Neutrophil (primary cell): Measurements from ENCODE around the gene NGF.

Experiments
- H3K27ac ChIP-seq: fragments of 200-600 bp; sonication (generic); 2 replicates; pipeline ENCODE4 v1.5.1; 2016; ENCODE audit warnings: mild to moderate bottlenecking, moderate library complexity
- H3K27me3 ChIP-seq: fragments of 200-600 bp; sonication (generic); 2 replicates; pipeline ENCODE4 v1.6.0; 2016; ENCODE audit warnings: mild to moderate bottlenecking
- H3K36me3 ChIP-seq: fragments of 200-600 bp; sonication (generic); 2 replicates; pipeline ENCODE4 v1.5.1; 2017
- H3K4me1 ChIP-seq, 2 experiments: fragments of 200-600 bp in 1 of 2; sonication (generic) in 1 of 2; 1 replicate in 1 of 2; 2 replicates in 1 of 2; pipeline versions ENCODE4 v1.5.1 to v1.6.1; 2013 to 2016; ENCODE audit warnings: low read depth in 1 of 2, low read length in 1 of 2, mild to moderate bottlenecking in 1 of 2, moderate library complexity in 1 of 2; ENCODE audit not compliant: control insufficient read depth in 1 of 2, insufficient read depth in 1 of 2
- H3K4me3 ChIP-seq, 2 experiments: fragments of 200-600 bp in 1 of 2; sonication (generic) in 1 of 2; 1 replicate in 1 of 2; 2 replicates in 1 of 2; pipeline ENCODE4 v1.5.1; 2013 to 2016; ENCODE audit warnings: low read depth in 1 of 2, low read length in 1 of 2, mild to moderate bottlenecking in 1 of 2, moderate library complexity in 1 of 2
- H3K9me3 ChIP-seq: fragments of 200-600 bp; sonication (generic); 2 replicates; pipeline ENCODE4 v1.5.1; 2016
- CTCF ChIP-seq: fragments of 200-600 bp; sonication (generic); IDR thresholded peaks from 2 replicates; pipeline ENCODE4 v1.5.1; 2016; ENCODE audit warnings: antibody characterized with exemption

The NGF gene

GRCh38 chr1:115332813-115333608 lies 5.0 kb downstream of the NGF start:
- Histone ChIP-seq H3K27me3 (peaks cover 51% of the 10 kb centered on the region), H3K4me1 (peaks cover 18 to 44% of the 10 kb centered on the region in 2 experiments), H3K27ac (no peak overlapping the region), H3K36me3 (no peaks in the 10 kb centered on the region), H3K9me3 (no peaks in the 10 kb centered on the region), H3K4me3 (peak overlapping the region in 1 of 2 experiments; percentile 20)
- TF ChIP-seq CTCF, result no peak

GRCh38 chr1:115331558-115332331 lies 6.3 kb downstream of the NGF start:
- Histone ChIP-seq H3K27me3 (peaks cover 46% of the 10 kb centered on the region), H3K4me3 (no peak overlapping the region), H3K4me1 (peaks cover 18 to 44% of the 10 kb centered on the region in 2 experiments), H3K9me3 (no peaks in the 10 kb centered on the region), H3K27ac (no peak overlapping the region), H3K36me3 (no peaks in the 10 kb centered on the region)
- no peak for TF ChIP-seq CTCF

GRCh38 chr1:115330480-115331013 lies 7.5 kb downstream of the NGF start:
- no peaks in the 10 kb centered on the region for H3K9me3 ChIP-seq
- no peaks in the 10 kb centered on the region for H3K36me3 ChIP-seq
- no peak overlapping the region for H3K4me3 ChIP-seq
- no peak for TF ChIP-seq CTCF
- H3K27me3 ChIP-seq, result peaks cover 34% of the 10 kb centered on the region
- H3K27ac ChIP-seq, result no peak overlapping the region
- H3K4me1 ChIP-seq, result peaks cover 18 to 40% of the 10 kb centered on the region in 2 experiments

GRCh38 chr1:115329965-115330364 lies 8.1 kb downstream of the NGF start:
- Histone ChIP-seq H3K36me3 (no peaks in the 10 kb centered on the region), H3K9me3 (no peaks in the 10 kb centered on the region), H3K4me1 (peaks cover 18 to 35% of the 10 kb centered on the region in 2 experiments), H3K27me3 (peaks cover 28% of the 10 kb centered on the region), H3K4me3 (no peak overlapping the region), H3K27ac (no peak overlapping the region)
- TF ChIP-seq CTCF, result no peak

- H3K36me3 ChIP-seq, result no peaks in the 10 kb centered on the region
- peaks cover 20% of the 10 kb centered on the region for H3K27me3 ChIP-seq
- no peaks in the 10 kb centered on the region for H3K9me3 ChIP-seq
- H3K27ac ChIP-seq, result no peak overlapping the region
- peaks cover 0 to 8% of the 10 kb centered on the region in 2 experiments for H3K4me1 ChIP-seq
- H3K4me3 ChIP-seq, result no peak overlapping the region
- TF ChIP-seq CTCF, result no peak
Measured at GRCh38 chr1:115327270-115327669, 10.8 kb downstream of the NGF start.
